GM23338 (cell line): ENCODE measurements around the gene PIEZO2. TPM values are rescaled to one million over a fixed set of nuclear protein-coding genes. Genes with fewer than 3 reads are reported as not detected.

Source experiments
- ATAC-seq: fragments of 200-7000 bp; cut with Tn5 transposase; 3 replicates; pipeline ENCODE4 v1.9.1; 2020
- DNase-seq: peaks from one replicate; pipeline ENCODE4 v3.0.0-alpha.2; 2015; ENCODE audit warnings: low spot score
- H2AFZ ChIP-seq: fragments of 200-600 bp; sonication (generic); 2 replicates; pipeline ENCODE4 v1.8.0; 2016; ENCODE audit warnings: antibody characterized with exemption, mild to moderate bottlenecking, moderate library complexity
- H3F3A ChIP-seq: fragments of 200-600 bp; sonication (generic); replicated peaks from 2 replicates; pipeline ENCODE4 v1.8.0; 2017; ENCODE audit warnings: antibody characterized with exemption, mixed run types, low read depth
- H3K27ac ChIP-seq: fragments of 200-600 bp; sonication (generic); 2 replicates; pipeline ENCODE4 v1.6.1; 2016; ENCODE audit warnings: low read depth
- H3K27me3 ChIP-seq: fragments of 200-600 bp; sonication (generic); 2 replicates; pipeline ENCODE4 v1.8.0; 2016; ENCODE audit warnings: mild to moderate bottlenecking, mixed run types, moderate library complexity; ENCODE audit not compliant: insufficient read depth
- H3K36me3 ChIP-seq: fragments of 200-600 bp; sonication (generic); 2 replicates; pipeline ENCODE4 v1.8.0; 2016; ENCODE audit warnings: mild to moderate bottlenecking; ENCODE audit not compliant: insufficient read depth
- H3K4me1 ChIP-seq: fragments of 200-600 bp; sonication (generic); 2 replicates; pipeline ENCODE4 v1.8.0; 2016; ENCODE audit warnings: mild to moderate bottlenecking, moderate library complexity; ENCODE audit not compliant: insufficient read depth
- H3K4me2 ChIP-seq: fragments of 200-600 bp; sonication (generic); 2 replicates; pipeline ENCODE4 v1.7.1; 2017; ENCODE audit warnings: mixed run types
- H3K4me3 ChIP-seq: fragments of 200-600 bp; sonication (generic); 2 replicates; pipeline ENCODE4 v1.6.1; 2016; ENCODE audit warnings: mixed run types
- H3K79me2 ChIP-seq: fragments of 200-600 bp; sonication (generic); replicated peaks from 2 replicates; pipeline ENCODE4 v1.8.0; 2017; ENCODE audit warnings: mild to moderate bottlenecking; ENCODE audit not compliant: insufficient read depth
- H3K9me2 ChIP-seq: fragments of 200-600 bp; sonication (generic); 2 replicates; pipeline ENCODE4 v1.8.0; 2017; ENCODE audit not compliant: insufficient read depth
- H4K20me1 ChIP-seq: fragments of 200-600 bp; sonication (generic); replicated peaks from 2 replicates; pipeline ENCODE4 v1.8.0; 2017; ENCODE audit warnings: mild to moderate bottlenecking; ENCODE audit not compliant: insufficient read depth
- H3K27ac Mint-ChIP-seq: 2 replicates; pipeline ENCODE4 v1.8.0; 2020; ENCODE audit warnings: inconsistent platforms, mild to moderate bottlenecking, moderate library complexity, mixed read lengths
- H3K27me3 Mint-ChIP-seq: 3 replicates; pipeline ENCODE4 v1.8.0; 2022; ENCODE audit warnings: low read depth, mild to moderate bottlenecking, moderate library complexity, mixed read lengths, inconsistent platforms; ENCODE audit not compliant: insufficient read depth, poor library complexity
- H3K36me3 Mint-ChIP-seq: 3 replicates; pipeline ENCODE4 v1.8.0; 2021; ENCODE audit warnings: low read depth, mild to moderate bottlenecking, inconsistent platforms, moderate library complexity, mixed read lengths
- H3K4me1 Mint-ChIP-seq: 3 replicates; pipeline ENCODE4 v1.8.0; 2020; ENCODE audit warnings: mild to moderate bottlenecking, inconsistent platforms, mixed read lengths
- H3K4me3 Mint-ChIP-seq: 3 replicates; pipeline ENCODE4 v1.8.0; 2021; ENCODE audit warnings: moderate library complexity, mild to moderate bottlenecking, inconsistent platforms, mixed read lengths
- H3K9me3 Mint-ChIP-seq: 3 replicates; pipeline ENCODE4 v1.8.0; 2020; ENCODE audit warnings: moderate library complexity, mild to moderate bottlenecking, inconsistent platforms, mixed read lengths
- CREB1 ChIP-seq: fragments of 250-450 bp; sonication (Bioruptor Pico); IDR thresholded peaks from 2 replicates; pipeline ENCODE4 v1.5.0; 2020; ENCODE audit warnings: low read depth, mild to moderate bottlenecking, moderate library complexity
- EZH2 ChIP-seq: fragments of 200-600 bp; sonication (generic); IDR thresholded peaks from one replicate; pipeline ENCODE4 v1.8.0; 2017; ENCODE audit warnings: antibody characterized with exemption, mild to moderate bottlenecking, low read depth; ENCODE audit not compliant: unreplicated experiment
- EZH2phosphoT487 ChIP-seq: fragments of 200-600 bp; sonication (generic); IDR thresholded peaks from one replicate; pipeline ENCODE4 v1.8.1; 2018; ENCODE audit warnings: antibody characterized with exemption; ENCODE audit not compliant: unreplicated experiment
- JUNB ChIP-seq: IDR thresholded peaks from one replicate; pipeline ENCODE4 v1.6.1; 2016; ENCODE audit warnings: antibody characterized with exemption; ENCODE audit not compliant: unreplicated experiment
- NANOG ChIP-seq: IDR thresholded peaks from 2 replicates; pipeline ENCODE4 v1.6.1; 2016; ENCODE audit warnings: antibody characterized with exemption, borderline replicate concordance
- POLR2AphosphoS5 ChIP-seq: IDR thresholded peaks from 2 replicates; pipeline ENCODE4 v1.6.1; 2016; ENCODE audit warnings: antibody characterized with exemption, low read depth
- STAT1 ChIP-seq: IDR thresholded peaks from one replicate; pipeline ENCODE4 v1.6.1; 2016; ENCODE audit warnings: antibody characterized with exemption; ENCODE audit not compliant: unreplicated experiment
- ZNF114 ChIP-seq: fragments of 250-450 bp; sonication (Bioruptor Pico); IDR thresholded peaks from 2 replicates; pipeline ENCODE4 v1.5.0; 2020; ENCODE audit warnings: mild to moderate bottlenecking, moderate library complexity
- ZNF331 ChIP-seq: fragments of 250-450 bp; sonication (Bioruptor Pico); IDR thresholded peaks from 2 replicates; pipeline ENCODE4 v1.5.0; 2020; ENCODE audit warnings: low read depth, mild to moderate bottlenecking, moderate library complexity
- polyA plus RNA-seq: library from polyadenylated mRNA; unstranded; fragments of >200 nt; fragmentation: Nextera tagmentation; extraction: Ambion mirVana; gene quantifications from 2 replicates; pipeline ENCODE4 v1.2.1, GENCODE V29; 2016
- total RNA-seq: library from RNA; depleted of rRNA; stranded (reverse); fragments of >200 nt; shearing (Covaris generic); gene quantifications from 2 replicates; pipeline ENCODE4 v1.2.3, GENCODE V29; 2014
- TF ChIP-seq, protein P1 (sequence below): IDR thresholded peaks from 2 replicates; pipeline ENCODE4 v1.6.1; 2016; ENCODE audit warnings: antibody characterized with exemption
- TF ChIP-seq, protein P2 (sequence below): fragments of 250-450 bp; sonication (Bioruptor Pico); IDR thresholded peaks from 2 replicates; pipeline ENCODE4 v1.5.0; 2020; ENCODE audit warnings: mild to moderate bottlenecking, moderate library complexity
- TF ChIP-seq, protein P3 (sequence below), 2 experiments: fragments of 200-600 bp in 1 of 2; sonication (generic) in 1 of 2; conservative IDR thresholded peaks; 2 replicates each; pipeline versions ENCODE4 v1.5.1 to v1.6.1; 2016 to 2017; ENCODE audit warnings: antibody characterized with exemption in 2 of 2, low read depth in 2 of 2, mild to moderate bottlenecking in 2 of 2, moderate library complexity in 1 of 2

Gene PIEZO2
- total and polyA plus RNA-seq, 2 experiments from 2014 or later = 4.8 to 8.2 TPM

DNA sequence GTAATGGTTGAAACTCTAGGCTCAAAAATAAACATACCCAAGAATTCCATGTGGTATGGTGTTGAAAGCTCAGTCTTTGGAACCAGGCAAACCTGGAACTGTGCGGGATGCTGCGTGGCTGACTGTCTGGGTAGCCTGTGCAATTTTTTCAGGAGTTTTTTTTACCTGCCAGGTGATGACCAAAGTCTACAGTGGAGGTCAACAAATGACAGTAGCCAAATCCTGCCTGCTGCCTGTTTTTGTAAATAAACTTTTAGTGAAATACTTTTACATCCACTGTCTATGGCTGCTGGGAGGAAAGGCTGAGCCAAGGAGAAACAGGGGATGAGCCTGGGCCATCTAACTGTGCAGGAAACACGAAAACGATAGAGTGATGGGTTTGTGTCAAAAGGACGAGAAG lies 240.6 kb downstream of the PIEZO2 start:
- Histone ChIP-seq H3K36me3 (no peaks in the 10 kb centered on the region), H3K79me2 (no peaks in the 10 kb centered on the region), H2AFZ (no peak overlapping the region), H3K4me3 (no peak overlapping the region), H4K20me1 (0 out of 2 replicates have a peak, but pooled peaks cover 3% of the 10 kb centered on the region), H3K4me2 (no peak overlapping the region), H3F3A (no peaks in the 10 kb centered on the region), H3K27me3 (no peaks in the 10 kb centered on the region), H3K27ac (no peak overlapping the region), H3K9me2 (no peaks in the 10 kb centered on the region), H3K4me1 (no peaks in the 10 kb centered on the region)
- no peak overlapping the region for H3K4me3 Mint-ChIP-seq
- DNase-seq = no peak
- H3K27ac Mint-ChIP-seq = no peak overlapping the region
- no peak for ATAC-seq
- peaks cover 6% of the 10 kb centered on the region; the same call in 2 of the 3 replicates for H3K36me3 Mint-ChIP-seq
- TF ChIP-seq, protein P1, sequence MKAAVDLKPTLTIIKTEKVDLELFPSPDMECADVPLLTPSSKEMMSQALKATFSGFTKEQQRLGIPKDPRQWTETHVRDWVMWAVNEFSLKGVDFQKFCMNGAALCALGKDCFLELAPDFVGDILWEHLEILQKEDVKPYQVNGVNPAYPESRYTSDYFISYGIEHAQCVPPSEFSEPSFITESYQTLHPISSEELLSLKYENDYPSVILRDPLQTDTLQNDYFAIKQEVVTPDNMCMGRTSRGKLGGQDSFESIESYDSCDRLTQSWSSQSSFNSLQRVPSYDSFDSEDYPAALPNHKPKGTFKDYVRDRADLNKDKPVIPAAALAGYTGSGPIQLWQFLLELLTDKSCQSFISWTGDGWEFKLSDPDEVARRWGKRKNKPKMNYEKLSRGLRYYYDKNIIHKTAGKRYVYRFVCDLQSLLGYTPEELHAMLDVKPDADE = no peak
- TF ChIP-seq EZH2phosphoT487 (no peak), STAT1 (no peak), ZNF331 (CRISPR knock-in tag) (no peak), ZNF114 (CRISPR knock-in tag) (no peak), JUNB (no peak), EZH2 (no peak), NANOG (no peak), CREB1 (CRISPR knock-in tag) (no peak), POLR2AphosphoS5 (no peak)
- TF ChIP-seq, protein P2, sequence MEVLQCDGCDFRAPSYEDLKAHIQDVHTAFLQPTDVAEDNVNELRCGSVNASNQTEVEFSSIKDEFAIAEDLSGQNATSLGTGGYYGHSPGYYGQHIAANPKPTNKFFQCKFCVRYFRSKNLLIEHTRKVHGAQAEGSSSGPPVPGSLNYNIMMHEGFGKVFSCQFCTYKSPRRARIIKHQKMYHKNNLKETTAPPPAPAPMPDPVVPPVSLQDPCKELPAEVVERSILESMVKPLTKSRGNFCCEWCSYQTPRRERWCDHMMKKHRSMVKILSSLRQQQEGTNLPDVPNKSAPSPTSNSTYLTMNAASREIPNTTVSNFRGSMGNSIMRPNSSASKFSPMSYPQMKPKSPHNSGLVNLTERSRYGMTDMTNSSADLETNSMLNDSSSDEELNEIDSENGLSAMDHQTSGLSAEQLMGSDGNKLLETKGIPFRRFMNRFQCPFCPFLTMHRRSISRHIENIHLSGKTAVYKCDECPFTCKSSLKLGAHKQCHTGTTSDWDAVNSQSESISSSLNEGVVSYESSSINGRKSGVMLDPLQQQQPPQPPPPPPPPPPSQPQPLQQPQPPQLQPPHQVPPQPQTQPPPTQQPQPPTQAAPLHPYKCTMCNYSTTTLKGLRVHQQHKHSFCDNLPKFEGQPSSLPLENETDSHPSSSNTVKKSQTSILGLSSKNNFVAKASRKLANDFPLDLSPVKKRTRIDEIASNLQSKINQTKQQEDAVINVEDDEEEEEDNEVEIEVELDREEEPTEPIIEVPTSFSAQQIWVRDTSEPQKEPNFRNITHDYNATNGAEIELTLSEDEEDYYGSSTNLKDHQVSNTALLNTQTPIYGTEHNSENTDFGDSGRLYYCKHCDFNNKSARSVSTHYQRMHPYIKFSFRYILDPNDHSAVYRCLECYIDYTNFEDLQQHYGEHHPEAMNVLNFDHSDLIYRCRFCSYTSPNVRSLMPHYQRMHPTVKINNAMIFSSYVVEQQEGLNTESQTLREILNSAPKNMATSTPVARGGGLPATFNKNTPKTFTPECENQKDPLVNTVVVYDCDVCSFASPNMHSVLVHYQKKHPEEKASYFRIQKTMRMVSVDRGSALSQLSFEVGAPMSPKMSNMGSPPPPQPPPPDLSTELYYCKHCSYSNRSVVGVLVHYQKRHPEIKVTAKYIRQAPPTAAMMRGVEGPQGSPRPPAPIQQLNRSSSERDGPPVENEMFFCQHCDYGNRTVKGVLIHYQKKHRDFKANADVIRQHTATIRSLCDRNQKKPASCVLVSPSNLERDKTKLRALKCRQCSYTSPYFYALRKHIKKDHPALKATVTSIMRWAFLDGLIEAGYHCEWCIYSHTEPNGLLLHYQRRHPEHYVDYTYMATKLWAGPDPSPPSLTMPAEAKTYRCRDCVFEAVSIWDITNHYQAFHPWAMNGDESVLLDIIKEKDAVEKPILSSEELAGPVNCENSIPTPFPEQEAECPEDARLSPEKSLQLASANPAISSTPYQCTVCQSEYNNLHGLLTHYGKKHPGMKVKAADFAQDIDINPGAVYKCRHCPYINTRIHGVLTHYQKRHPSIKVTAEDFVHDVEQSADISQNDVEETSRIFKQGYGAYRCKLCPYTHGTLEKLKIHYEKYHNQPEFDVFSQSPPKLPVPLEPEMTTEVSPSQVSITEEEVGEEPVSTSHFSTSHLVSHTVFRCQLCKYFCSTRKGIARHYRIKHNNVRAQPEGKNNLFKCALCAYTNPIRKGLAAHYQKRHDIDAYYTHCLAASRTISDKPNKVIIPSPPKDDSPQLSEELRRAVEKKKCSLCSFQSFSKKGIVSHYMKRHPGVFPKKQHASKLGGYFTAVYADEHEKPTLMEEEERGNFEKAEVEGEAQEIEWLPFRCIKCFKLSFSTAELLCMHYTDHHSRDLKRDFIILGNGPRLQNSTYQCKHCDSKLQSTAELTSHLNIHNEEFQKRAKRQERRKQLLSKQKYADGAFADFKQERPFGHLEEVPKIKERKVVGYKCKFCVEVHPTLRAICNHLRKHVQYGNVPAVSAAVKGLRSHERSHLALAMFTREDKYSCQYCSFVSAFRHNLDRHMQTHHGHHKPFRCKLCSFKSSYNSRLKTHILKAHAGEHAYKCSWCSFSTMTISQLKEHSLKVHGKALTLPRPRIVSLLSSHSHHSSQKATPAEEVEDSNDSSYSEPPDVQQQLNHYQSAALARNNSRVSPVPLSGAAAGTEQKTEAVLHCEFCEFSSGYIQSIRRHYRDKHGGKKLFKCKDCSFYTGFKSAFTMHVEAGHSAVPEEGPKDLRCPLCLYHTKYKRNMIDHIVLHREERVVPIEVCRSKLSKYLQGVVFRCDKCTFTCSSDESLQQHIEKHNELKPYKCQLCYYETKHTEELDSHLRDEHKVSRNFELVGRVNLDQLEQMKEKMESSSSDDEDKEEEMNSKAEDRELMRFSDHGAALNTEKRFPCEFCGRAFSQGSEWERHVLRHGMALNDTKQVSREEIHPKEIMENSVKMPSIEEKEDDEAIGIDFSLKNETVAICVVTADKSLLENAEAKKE (CRISPR knock-in tag) = no peak
- TF ChIP-seq, protein P3, sequence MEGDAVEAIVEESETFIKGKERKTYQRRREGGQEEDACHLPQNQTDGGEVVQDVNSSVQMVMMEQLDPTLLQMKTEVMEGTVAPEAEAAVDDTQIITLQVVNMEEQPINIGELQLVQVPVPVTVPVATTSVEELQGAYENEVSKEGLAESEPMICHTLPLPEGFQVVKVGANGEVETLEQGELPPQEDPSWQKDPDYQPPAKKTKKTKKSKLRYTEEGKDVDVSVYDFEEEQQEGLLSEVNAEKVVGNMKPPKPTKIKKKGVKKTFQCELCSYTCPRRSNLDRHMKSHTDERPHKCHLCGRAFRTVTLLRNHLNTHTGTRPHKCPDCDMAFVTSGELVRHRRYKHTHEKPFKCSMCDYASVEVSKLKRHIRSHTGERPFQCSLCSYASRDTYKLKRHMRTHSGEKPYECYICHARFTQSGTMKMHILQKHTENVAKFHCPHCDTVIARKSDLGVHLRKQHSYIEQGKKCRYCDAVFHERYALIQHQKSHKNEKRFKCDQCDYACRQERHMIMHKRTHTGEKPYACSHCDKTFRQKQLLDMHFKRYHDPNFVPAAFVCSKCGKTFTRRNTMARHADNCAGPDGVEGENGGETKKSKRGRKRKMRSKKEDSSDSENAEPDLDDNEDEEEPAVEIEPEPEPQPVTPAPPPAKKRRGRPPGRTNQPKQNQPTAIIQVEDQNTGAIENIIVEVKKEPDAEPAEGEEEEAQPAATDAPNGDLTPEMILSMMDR (conservative IDR thresholded peaks at IDR 0.05; ENCODE audit: low read depth in 2 of 2) = no peak
- no peaks in the 10 kb centered on the region for H3K4me1 Mint-ChIP-seq
- no peaks in the 10 kb centered on the region for H3K27me3 Mint-ChIP-seq
- no peaks in the 10 kb centered on the region for H3K9me3 Mint-ChIP-seq
